ENCODE results near the gene GNPTAB. TPM values are rescaled to one million over a fixed set of nuclear protein-coding genes. Genes with fewer than 3 reads are reported as not detected.

Gene GNPTAB
- total RNA-seq, 1 donor from 2014 or later: 43.7 TPM

DNA sequence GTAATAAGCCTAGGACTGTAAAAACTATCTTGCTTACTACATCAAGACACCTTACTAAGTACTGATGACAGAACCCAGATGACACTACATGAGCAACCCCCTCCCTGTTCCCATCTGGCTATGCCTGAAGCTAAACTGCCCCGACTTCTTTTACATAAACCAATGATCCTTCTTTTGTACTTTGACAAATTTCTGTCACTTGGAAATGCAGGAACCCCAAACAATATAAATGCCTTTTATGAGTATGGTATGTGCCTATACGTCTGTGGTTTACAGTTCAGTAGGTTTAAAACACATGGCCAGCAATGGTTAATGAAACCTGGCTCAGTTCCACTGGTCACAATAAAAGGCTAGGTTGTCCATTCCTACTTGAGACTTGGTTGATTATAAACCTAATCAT is 97.6 kb downstream of the GNPTAB start:
- Histone ChIP-seq H3K79me2 (ENCODE audit: insufficient read depth, low read length) (no peaks in the 10 kb centered on the region), H2AFZ (ENCODE audit: low read depth, low read length) (no peak overlapping the region), H3K27ac (ENCODE audit: low read depth, low read length) (no peak overlapping the region), H3K4me1 (ENCODE audit: insufficient read depth, low read length) (no peaks in the 10 kb centered on the region), H3K27me3 (ENCODE audit: insufficient read depth, low read length) (no peaks in the 10 kb centered on the region), H3K9me3 (ENCODE audit: insufficient read depth, low read depth, low read length) (no peaks in the 10 kb centered on the region), H4K20me1 (ENCODE audit: insufficient read depth, low read length) (no peaks in the 10 kb centered on the region), H3K4me3 (ENCODE audit: insufficient read depth, low read depth, low read length) (no peak overlapping the region), H3K4me2 (ENCODE audit: low read length) (no peak overlapping the region), H3K36me3 (ENCODE audit: insufficient read depth, low read length) (no peaks in the 10 kb centered on the region), H3K9ac (ENCODE audit: low read length) (no peak overlapping the region)
- Mint-ChIP-seq H3K27ac (ENCODE audit: unreplicated experiment) (no peak overlapping the region), H3K27me3 (ENCODE audit: low read depth, unreplicated experiment) (no peaks in the 10 kb centered on the region), H3K4me3 (ENCODE audit: unreplicated experiment) (no peak overlapping the region), H3K4me1 (ENCODE audit: low read depth, unreplicated experiment) (no peaks in the 10 kb centered on the region), H3K36me3 (ENCODE audit: low read depth, unreplicated experiment) (no peaks in the 10 kb centered on the region), H3K9me3 (ENCODE audit: unreplicated experiment) (no peaks in the 10 kb centered on the region)
- TF ChIP-seq EZH2 (IDR thresholded peaks at IDR 0.05; ENCODE audit: insufficient read depth, low read length): no peak
- TF ChIP-seq, protein P1, sequence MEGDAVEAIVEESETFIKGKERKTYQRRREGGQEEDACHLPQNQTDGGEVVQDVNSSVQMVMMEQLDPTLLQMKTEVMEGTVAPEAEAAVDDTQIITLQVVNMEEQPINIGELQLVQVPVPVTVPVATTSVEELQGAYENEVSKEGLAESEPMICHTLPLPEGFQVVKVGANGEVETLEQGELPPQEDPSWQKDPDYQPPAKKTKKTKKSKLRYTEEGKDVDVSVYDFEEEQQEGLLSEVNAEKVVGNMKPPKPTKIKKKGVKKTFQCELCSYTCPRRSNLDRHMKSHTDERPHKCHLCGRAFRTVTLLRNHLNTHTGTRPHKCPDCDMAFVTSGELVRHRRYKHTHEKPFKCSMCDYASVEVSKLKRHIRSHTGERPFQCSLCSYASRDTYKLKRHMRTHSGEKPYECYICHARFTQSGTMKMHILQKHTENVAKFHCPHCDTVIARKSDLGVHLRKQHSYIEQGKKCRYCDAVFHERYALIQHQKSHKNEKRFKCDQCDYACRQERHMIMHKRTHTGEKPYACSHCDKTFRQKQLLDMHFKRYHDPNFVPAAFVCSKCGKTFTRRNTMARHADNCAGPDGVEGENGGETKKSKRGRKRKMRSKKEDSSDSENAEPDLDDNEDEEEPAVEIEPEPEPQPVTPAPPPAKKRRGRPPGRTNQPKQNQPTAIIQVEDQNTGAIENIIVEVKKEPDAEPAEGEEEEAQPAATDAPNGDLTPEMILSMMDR (IDR thresholded peaks at IDR 0.05; ENCODE audit: insufficient read depth, low read depth, low read length): no peak
- no peak for FAIRE-seq
- no peak for DNase-seq (ENCODE audit: low read depth)

DNA sequence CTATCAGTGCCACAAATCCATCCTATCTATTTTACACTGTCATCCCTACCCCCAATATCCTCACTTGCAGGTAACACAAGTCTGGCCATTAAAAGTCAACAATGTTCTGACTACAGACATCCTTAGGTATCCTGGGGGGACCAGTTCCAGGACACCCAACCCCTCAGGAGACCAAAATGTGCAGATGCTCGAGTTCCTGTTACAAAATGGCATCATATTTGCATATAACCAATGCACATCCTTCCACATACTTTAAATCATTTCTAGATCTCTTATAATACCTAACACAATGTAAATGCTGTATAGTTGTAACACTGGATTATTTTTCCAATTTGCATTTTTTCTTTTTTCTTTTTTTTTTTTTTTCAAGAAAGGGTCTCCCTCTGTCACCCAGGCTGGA is 98.4 kb downstream of the GNPTAB start:
- H3K4me1 Mint-ChIP-seq (ENCODE audit: low read depth, unreplicated experiment): no peaks in the 10 kb centered on the region
- no peak overlapping the region for H2AFZ ChIP-seq (ENCODE audit: low read depth, low read length)
- no peaks in the 10 kb centered on the region for H3K4me1 ChIP-seq (ENCODE audit: insufficient read depth, low read length)
- no peaks in the 10 kb centered on the region for H3K9me3 Mint-ChIP-seq (ENCODE audit: unreplicated experiment)
- TF ChIP-seq, protein P1 (IDR thresholded peaks at IDR 0.05; ENCODE audit: insufficient read depth, low read depth, low read length): no peak
- no peak for TF ChIP-seq EZH2 (IDR thresholded peaks at IDR 0.05; ENCODE audit: insufficient read depth, low read length)
- H4K20me1 ChIP-seq (ENCODE audit: insufficient read depth, low read length): no peaks in the 10 kb centered on the region
- H3K27ac ChIP-seq (ENCODE audit: low read depth, low read length): no peak overlapping the region
- H3K27me3 Mint-ChIP-seq (ENCODE audit: low read depth, unreplicated experiment): no peaks in the 10 kb centered on the region
- FAIRE-seq (no peak), DNase-seq (ENCODE audit: low read depth) (no peak)
- H3K9ac ChIP-seq (ENCODE audit: low read length): no peak overlapping the region
- H3K4me3 ChIP-seq (ENCODE audit: insufficient read depth, low read depth, low read length): no peak overlapping the region
- no peak overlapping the region for H3K4me2 ChIP-seq (ENCODE audit: low read length)
- no peak overlapping the region for H3K4me3 Mint-ChIP-seq (ENCODE audit: unreplicated experiment)
- H3K36me3 Mint-ChIP-seq (ENCODE audit: low read depth, unreplicated experiment): no peaks in the 10 kb centered on the region
- no peaks in the 10 kb centered on the region for H3K79me2 ChIP-seq (ENCODE audit: insufficient read depth, low read length)
- no peaks in the 10 kb centered on the region for H3K9me3 ChIP-seq (ENCODE audit: insufficient read depth, low read depth, low read length)
- H3K36me3 ChIP-seq (ENCODE audit: insufficient read depth, low read length): no peaks in the 10 kb centered on the region
- no peaks in the 10 kb centered on the region for H3K27me3 ChIP-seq (ENCODE audit: insufficient read depth, low read length)
- no peak overlapping the region for H3K27ac Mint-ChIP-seq (ENCODE audit: unreplicated experiment)

DNA sequence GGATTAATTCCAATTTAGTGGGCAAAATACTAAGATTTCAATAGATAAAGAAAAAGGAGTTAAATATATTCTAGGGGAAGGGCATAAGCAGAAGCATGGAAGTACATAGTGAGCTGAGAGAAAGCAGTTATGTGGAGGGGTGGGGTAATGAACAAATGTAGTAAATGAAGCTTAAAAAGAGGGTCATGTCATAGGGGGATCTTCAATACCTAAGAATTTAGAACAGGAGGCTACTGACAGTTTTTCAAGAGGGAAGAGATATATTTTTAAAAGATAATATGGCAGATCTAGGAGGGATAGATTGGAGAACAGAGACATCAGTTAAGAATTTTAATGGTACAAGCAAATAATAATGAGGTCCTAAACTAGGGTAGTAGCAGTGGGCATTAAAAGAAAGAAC is 100.9 kb downstream of the GNPTAB start:
- H3K36me3 Mint-ChIP-seq (ENCODE audit: low read depth, unreplicated experiment): no peaks in the 10 kb centered on the region
- Histone ChIP-seq H3K4me2 (ENCODE audit: low read length) (no peak overlapping the region), H3K27me3 (ENCODE audit: insufficient read depth, low read length) (no peaks in the 10 kb centered on the region), H3K9me3 (ENCODE audit: insufficient read depth, low read depth, low read length) (no peaks in the 10 kb centered on the region), H4K20me1 (ENCODE audit: insufficient read depth, low read length) (no peaks in the 10 kb centered on the region), H3K4me1 (ENCODE audit: insufficient read depth, low read length) (no peaks in the 10 kb centered on the region), H3K4me3 (ENCODE audit: insufficient read depth, low read depth, low read length) (no peak overlapping the region), H3K27ac (ENCODE audit: low read depth, low read length) (no peak overlapping the region), H3K9ac (ENCODE audit: low read length) (no peak overlapping the region), H3K36me3 (ENCODE audit: insufficient read depth, low read length) (no peaks in the 10 kb centered on the region), H3K79me2 (ENCODE audit: insufficient read depth, low read length) (no peaks in the 10 kb centered on the region), H2AFZ (ENCODE audit: low read depth, low read length) (no peak overlapping the region)
- TF ChIP-seq EZH2 (IDR thresholded peaks at IDR 0.05; ENCODE audit: insufficient read depth, low read length): no peak
- TF ChIP-seq, protein P1 (IDR thresholded peaks at IDR 0.05; ENCODE audit: insufficient read depth, low read depth, low read length): no peak
- no peaks in the 10 kb centered on the region for H3K4me1 Mint-ChIP-seq (ENCODE audit: low read depth, unreplicated experiment)
- no peak for DNase-seq (ENCODE audit: low read depth)
- no peak for FAIRE-seq
- H3K9me3 Mint-ChIP-seq (ENCODE audit: unreplicated experiment): no peaks in the 10 kb centered on the region
- H3K4me3 Mint-ChIP-seq (ENCODE audit: unreplicated experiment): no peak overlapping the region
- no peaks in the 10 kb centered on the region for H3K27me3 Mint-ChIP-seq (ENCODE audit: low read depth, unreplicated experiment)
- H3K27ac Mint-ChIP-seq (ENCODE audit: unreplicated experiment): no peak overlapping the region

Data from astrocyte (in vitro differentiated cells and primary cell).